Fibroblast of skin of scalp (primary cell): ENCODE results near the gene PCOLCE2. TPM values are rescaled to one million over a fixed set of nuclear protein-coding genes. Genes with fewer than 3 reads are reported as not detected.

Experiments
- DNase-seq: peaks from one replicate; pipeline ENCODE4 v3.0.0-alpha.2; 2013
- polyA plus RNA-seq, 2 experiments: library from polyadenylated mRNA; unstranded; fragments of 120-200 nt; gene quantifications; one replicate each; pipeline ENCODE4 v1.2.1, GENCODE V29; 2013; ENCODE audit not compliant: insufficient read length in 2 of 2

PCOLCE2 gene
- polyA plus RNA-seq (2013, experiment 1 of 2; ENCODE audit: insufficient read length): 4.3 TPM
- 3.8 TPM for polyA plus RNA-seq (2013, experiment 2 of 2; ENCODE audit: insufficient read length)

- DNase-seq: peak; percentile 35
Observed at GRCh38 chr3:142888481-142889211, at the start of gene PCOLCE2. PCOLCE2 (minus strand) TSS chr3:142889083; CDS start chr3:142888896, 187 bp downstream.

- DNase-seq: no peak
Observed at GRCh38 chr3:142935963-142936362, 47.1 kb upstream of the PCOLCE2 start.

- DNase-seq: no peak
Observed at GRCh38 chr3:142934887-142935269, 46.0 kb upstream of the PCOLCE2 start.

GRCh38 chr3:142934128-142934886, 45.4 kb upstream of the PCOLCE2 start:
- no peak for DNase-seq

- DNase-seq: no peak
Observed at GRCh38 chr3:142931222-142931621, 42.3 kb upstream of the PCOLCE2 start.

GRCh38 chr3:142930463-142930862, 41.6 kb upstream of the PCOLCE2 start:
- DNase-seq: no peak

- no peak for DNase-seq
Observed at GRCh38 chr3:142929890-142930289, 41.0 kb upstream of the PCOLCE2 start.

- peak; percentile 28 for DNase-seq
Observed at GRCh38 chr3:142929109-142929508, 40.2 kb upstream of the PCOLCE2 start.

GRCh38 chr3:142926368-142926944, 37.6 kb upstream of the PCOLCE2 start:
- DNase-seq: no peak

- DNase-seq: no peak
Observed at GRCh38 chr3:142925140-142925539, 36.3 kb upstream of the PCOLCE2 start.

GRCh38 chr3:142923694-142924093, 34.8 kb upstream of the PCOLCE2 start:
- DNase-seq: no peak

GRCh38 chr3:142916605-142917004, 27.7 kb upstream of the PCOLCE2 start:
- DNase-seq: no peak

- no peak for DNase-seq
Observed at GRCh38 chr3:142915636-142916035, 26.8 kb upstream of the PCOLCE2 start.

- no peak for DNase-seq
Observed at GRCh38 chr3:142914286-142914811, 25.5 kb upstream of the PCOLCE2 start.

GRCh38 chr3:142913432-142913831, 24.5 kb upstream of the PCOLCE2 start:
- no peak for DNase-seq

- DNase-seq: no peak
Observed at GRCh38 chr3:142912402-142913172, 23.7 kb upstream of the PCOLCE2 start.

- no peak for DNase-seq
Observed at GRCh38 chr3:142910280-142910679, 21.4 kb upstream of the PCOLCE2 start.

- DNase-seq: no peak
Observed at GRCh38 chr3:142909282-142909681, 20.4 kb upstream of the PCOLCE2 start.

GRCh38 chr3:142907996-142908395, 19.1 kb upstream of the PCOLCE2 start:
- DNase-seq: no peak

- no peak for DNase-seq
Observed at GRCh38 chr3:142904639-142905436, 16.0 kb upstream of the PCOLCE2 start.

- DNase-seq: no peak
Observed at GRCh38 chr3:142902356-142902755, 13.5 kb upstream of the PCOLCE2 start.
